Mesenchymal stem cell (in vitro differentiated cells and primary cell): Measurements from ENCODE around the gene KDM4C.

Source experiments
- DNase-seq: peaks from one replicate; pipeline ENCODE4 v3.0.0-alpha.2; 2013
- H2AFZ ChIP-seq: one replicate; pipeline ENCODE4 v1.6.1; 2013; ENCODE audit warnings: low read depth, mild to moderate bottlenecking, control low read depth, inconsistent platforms, low read length, moderate library complexity
- H2AK5ac ChIP-seq: 2 replicates; pipeline ENCODE4 v1.6.1; 2013; ENCODE audit warnings: low read length, moderate library complexity, mild to moderate bottlenecking, inconsistent platforms; ENCODE audit not compliant: severe bottlenecking
- H2BK120ac ChIP-seq: one replicate; pipeline ENCODE4 v1.6.1; 2013; ENCODE audit warnings: low read depth, mild to moderate bottlenecking, inconsistent platforms, low read length, moderate library complexity
- H2BK12ac ChIP-seq, 2 experiments: one replicate each; pipeline ENCODE4 v1.6.1; 2013; ENCODE audit warnings: inconsistent platforms in 2 of 2, low read length in 2 of 2, mild to moderate bottlenecking in 2 of 2, moderate library complexity in 2 of 2, control low read depth in 1 of 2
- H2BK15ac ChIP-seq: one replicate; pipeline ENCODE4 v1.6.1; 2013; ENCODE audit warnings: mild to moderate bottlenecking, low read depth, inconsistent platforms; ENCODE audit not compliant: poor library complexity, severe bottlenecking
- H2BK5ac ChIP-seq: 2 replicates; pipeline ENCODE4 v1.6.1; 2013; ENCODE audit warnings: low read depth, mild to moderate bottlenecking, low read length, control low read depth, inconsistent platforms; ENCODE audit not compliant: poor library complexity, severe bottlenecking
- H3K14ac ChIP-seq, 2 experiments: one replicate each; pipeline ENCODE4 v1.6.1; 2013; ENCODE audit warnings: inconsistent platforms in 2 of 2, low read length in 2 of 2, control low read depth in 1 of 2, mild to moderate bottlenecking in 1 of 2, moderate library complexity in 1 of 2
- H3K18ac ChIP-seq, 2 experiments: one replicate each; pipeline ENCODE4 v1.6.1; 2013; ENCODE audit warnings: inconsistent platforms in 2 of 2, low read length in 2 of 2, control low read depth in 1 of 2, low read depth in 1 of 2, mild to moderate bottlenecking in 1 of 2
- H3K23ac ChIP-seq, 2 experiments: one replicate each; pipeline ENCODE4 v1.6.1; 2013; ENCODE audit warnings: inconsistent platforms in 2 of 2, low read length in 2 of 2, mild to moderate bottlenecking in 2 of 2, moderate library complexity in 2 of 2, control low read depth in 1 of 2
- H3K27ac ChIP-seq: 2 replicates; pipeline ENCODE4 v1.5.1; 2013; ENCODE audit warnings: mild to moderate bottlenecking, moderate library complexity, low read length, control low read depth, inconsistent platforms; ENCODE audit not compliant: poor library complexity, severe bottlenecking
- H3K27me3 ChIP-seq, 2 experiments: 2 replicates each; pipeline versions ENCODE4 v1.6.1 to v1.7.0; 2013; ENCODE audit warnings: low read length in 2 of 2, mild to moderate bottlenecking in 2 of 2, moderate library complexity in 2 of 2, control low read depth in 1 of 2, inconsistent platforms in 1 of 2; ENCODE audit not compliant: control insufficient read depth in 1 of 2, insufficient read depth in 1 of 2
- H3K36me3 ChIP-seq, 2 experiments: 2 replicates each; pipeline versions ENCODE4 v1.6.1 to v1.7.0; 2013; ENCODE audit warnings: low read length in 2 of 2, control low read depth in 1 of 2, inconsistent platforms in 1 of 2, low read depth in 1 of 2, mild to moderate bottlenecking in 1 of 2; ENCODE audit not compliant: insufficient read depth in 2 of 2, control insufficient read depth in 1 of 2
- H3K4ac ChIP-seq, 2 experiments: one replicate each; pipeline ENCODE4 v1.6.1; 2013; ENCODE audit warnings: inconsistent platforms in 2 of 2, low read length in 2 of 2, mild to moderate bottlenecking in 2 of 2, moderate library complexity in 2 of 2, control low read depth in 1 of 2, low read depth in 1 of 2
- H3K4me1 ChIP-seq: 2 replicates; pipeline ENCODE4 v1.6.1; 2013; ENCODE audit warnings: low read depth, low read length, control low read depth; ENCODE audit not compliant: control insufficient read depth, insufficient read depth
- H3K4me2 ChIP-seq: 2 replicates; pipeline ENCODE4 v1.6.1; 2013; ENCODE audit warnings: low read length, mild to moderate bottlenecking, inconsistent platforms; ENCODE audit not compliant: poor library complexity, severe bottlenecking
- H3K4me3 ChIP-seq, 2 experiments: 2 replicates each; pipeline versions ENCODE4 v1.5.1 to v1.7.0; 2013; ENCODE audit warnings: low read length in 2 of 2, mild to moderate bottlenecking in 2 of 2, control low read depth in 1 of 2, low read depth in 1 of 2; ENCODE audit not compliant: insufficient read depth in 1 of 2
- H3K79me1 ChIP-seq: replicated peaks from 2 replicates; pipeline ENCODE4 v1.6.1; 2013; ENCODE audit warnings: mild to moderate bottlenecking, control low read depth, low read length, inconsistent platforms; ENCODE audit not compliant: poor library complexity, severe bottlenecking
- H3K9ac ChIP-seq: 2 replicates; pipeline ENCODE4 v1.7.0; 2013; ENCODE audit warnings: mild to moderate bottlenecking, low read length, moderate library complexity
- H3K9me3 ChIP-seq: 2 replicates; pipeline ENCODE4 v1.7.0; 2013; ENCODE audit warnings: mild to moderate bottlenecking, low read length; ENCODE audit not compliant: control insufficient read depth
- H4K8ac ChIP-seq: one replicate; pipeline ENCODE4 v1.6.1; 2013; ENCODE audit warnings: inconsistent platforms, mild to moderate bottlenecking, low read length, moderate library complexity
- H4K91ac ChIP-seq: one replicate; pipeline ENCODE4 v1.6.1; 2013; ENCODE audit warnings: mild to moderate bottlenecking, low read length, inconsistent platforms
- WGBS: methylation state at CpG from one replicate; pipeline ENCODE4 v1.1.7; 2013; ENCODE audit warnings: mixed read lengths; 5-methylcytosine and 5-hydroxymethylcytosine counted together

Gene KDM4C

GRCh38 chr9:7121664-7122063 is 363.9 kb downstream of the KDM4C start:
- Histone ChIP-seq H3K27me3 (no peaks in the 10 kb centered on the region), H2BK5ac (no peak overlapping the region), H3K9ac (no peak overlapping the region), H3K4ac (no peak overlapping the region), H3K36me3 (peaks cover 0 to 4% of the 10 kb centered on the region in 2 experiments), H4K91ac (no peak overlapping the region), H3K79me1 (peaks cover 1% of the 10 kb centered on the region), H2AK5ac (no peak overlapping the region), H3K14ac (no peak overlapping the region), H3K4me3 (no peak overlapping the region), H3K4me1 (peaks cover 2% of the 10 kb centered on the region), H2BK120ac (no peak overlapping the region), H4K8ac (no peak overlapping the region), H2AFZ (no peak overlapping the region), H3K18ac (no peak overlapping the region), H3K27ac (no peak overlapping the region), H3K9me3 (no peaks in the 10 kb centered on the region), H2BK15ac (no peak overlapping the region), H2BK12ac (no peak overlapping the region), H3K4me2 (no peak overlapping the region), H3K23ac (no peak overlapping the region)
- DNase-seq = no peak
- WGBS = 92% methylated on average over 1 of the region's 1 CpG

GRCh38 chr9:7123743-7124142 is 366.0 kb downstream of the KDM4C start:
- WGBS = 97% methylated on average over 4 of the region's 4 CpGs
- Histone ChIP-seq H3K9me3 (no peaks in the 10 kb centered on the region), H2BK15ac (no peak overlapping the region), H2BK12ac (no peak overlapping the region), H4K8ac (no peak overlapping the region), H2AFZ (no peak overlapping the region), H2AK5ac (no peak overlapping the region), H3K4me2 (no peak overlapping the region), H3K79me1 (peaks cover under 1% of the 10 kb centered on the region), H3K4me1 (peaks cover 2% of the 10 kb centered on the region), H3K9ac (no peak overlapping the region), H2BK5ac (no peak overlapping the region), H3K36me3 (peaks cover 0 to 19% of the 10 kb centered on the region in 2 experiments), H3K18ac (no peak overlapping the region), H3K27me3 (no peaks in the 10 kb centered on the region), H3K27ac (no peak overlapping the region), H2BK120ac (no peak overlapping the region), H3K14ac (no peak overlapping the region), H3K4me3 (no peak overlapping the region), H3K23ac (no peak overlapping the region), H3K4ac (no peak overlapping the region), H4K91ac (no peak overlapping the region)
- no peak for DNase-seq

GRCh38 chr9:7125231-7125630 is 367.5 kb downstream of the KDM4C start:
- Histone ChIP-seq H3K4ac (no peak overlapping the region), H3K36me3 (peaks cover 0 to 33% of the 10 kb centered on the region in 2 experiments), H2BK120ac (no peak overlapping the region), H3K27me3 (no peaks in the 10 kb centered on the region), H2AK5ac (no peak overlapping the region), H3K9me3 (no peaks in the 10 kb centered on the region), H2AFZ (no peak overlapping the region), H3K14ac (no peak overlapping the region), H3K4me3 (no peak overlapping the region), H3K23ac (no peak overlapping the region), H4K8ac (no peak overlapping the region), H2BK12ac (no peak overlapping the region), H3K18ac (no peak overlapping the region), H2BK15ac (no peak overlapping the region), H2BK5ac (no peak overlapping the region), H3K4me2 (no peak overlapping the region), H4K91ac (no peak overlapping the region), H3K4me1 (peaks cover 2% of the 10 kb centered on the region), H3K9ac (no peak overlapping the region), H3K27ac (no peak overlapping the region), H3K79me1 (no peaks in the 10 kb centered on the region)
- no peak for DNase-seq
- WGBS = 97% methylated on average over 2 of the region's 2 CpGs

- H3K14ac ChIP-seq = no peak overlapping the region
- H3K27me3 ChIP-seq = no peaks in the 10 kb centered on the region
- no peak overlapping the region for H3K4me3 ChIP-seq
- H3K9ac ChIP-seq = no peak overlapping the region
- no peak for DNase-seq
- H3K4ac ChIP-seq = no peak overlapping the region
- H4K91ac ChIP-seq = no peak overlapping the region
- no peak overlapping the region for H2AK5ac ChIP-seq
- H3K79me1 ChIP-seq = no peaks in the 10 kb centered on the region
- no peak overlapping the region for H4K8ac ChIP-seq
- H3K23ac ChIP-seq = no peak overlapping the region
- peaks cover 0 to 50% of the 10 kb centered on the region in 2 experiments for H3K36me3 ChIP-seq
- no peaks in the 10 kb centered on the region for H3K9me3 ChIP-seq
- WGBS = no CpG with 5 or more reads among the region's 2 CpGs
- H3K18ac ChIP-seq = no peak overlapping the region
- H3K4me2 ChIP-seq = no peak overlapping the region
- H3K4me1 ChIP-seq = no peaks in the 10 kb centered on the region
- H2AFZ ChIP-seq = no peak overlapping the region
- H3K27ac ChIP-seq = no peak overlapping the region
- no peak overlapping the region for H2BK5ac ChIP-seq
- no peak overlapping the region for H2BK12ac ChIP-seq
- H2BK15ac ChIP-seq = no peak overlapping the region
- no peak overlapping the region for H2BK120ac ChIP-seq
Observed at GRCh38 chr9:7129391-7129790, 371.6 kb downstream of the KDM4C start.
